GM19372 (cell line): Measurements from ENCODE around the gene DUSP21.
"Not testable (repeated sequence)": the region's sequence is repeated elsewhere in the genome, so short reads cannot be mapped to it uniquely, and the experiment has no call there.

Experiments
- ATAC-seq: cut with Tn5 transposase; IDR thresholded peaks from one replicate; pipeline ENCODE4 v1.9.1; 2021; ENCODE audit warnings: mild to moderate bottlenecking, low read depth, moderate library complexity; ENCODE audit not compliant: unreplicated experiment

The DUSP21 gene

GRCh38 chrX:44875185-44875489 lies 31.3 kb downstream of the DUSP21 start:
- no peak for ATAC-seq

GRCh38 chrX:44876086-44876485 lies 32.3 kb downstream of the DUSP21 start:
- ATAC-seq: no peak

GRCh38 chrX:44876767-44877166 lies 32.9 kb downstream of the DUSP21 start:
- ATAC-seq: no peak

GRCh38 chrX:44878780-44879179 lies 35.0 kb downstream of the DUSP21 start:
- no peak for ATAC-seq

- no peak for ATAC-seq
Measured at GRCh38 chrX:44881549-44881948, 37.7 kb downstream of the DUSP21 start.

- no peak for ATAC-seq
Measured at GRCh38 chrX:44882635-44883034, 38.8 kb downstream of the DUSP21 start.

GRCh38 chrX:44884944-44885343 lies 41.1 kb downstream of the DUSP21 start:
- no peak for ATAC-seq

- no peak for ATAC-seq
Measured at GRCh38 chrX:44889824-44890223, 46.0 kb downstream of the DUSP21 start.

GRCh38 chrX:44890247-44890646 lies 46.4 kb downstream of the DUSP21 start:
- ATAC-seq: no peak

- ATAC-seq: not testable (repeated sequence)
Measured at GRCh38 chrX:44890687-44891086, 46.9 kb downstream of the DUSP21 start.

GRCh38 chrX:44891642-44892041 lies 47.8 kb downstream of the DUSP21 start:
- no peak for ATAC-seq
